HG02970 (cell line): ENCODE data around the gene MARK1.
"Not testable (repeated sequence)": the region's sequence is repeated elsewhere in the genome, so short reads cannot be mapped to it uniquely, and the experiment has no call there.

ENCODE experiments used
- ATAC-seq: cut with Tn5 transposase; IDR thresholded peaks from one replicate; pipeline ENCODE4 v1.9.1; 2021; ENCODE audit warnings: mild to moderate bottlenecking, moderate library complexity, moderate number of reproducible peaks; ENCODE audit not compliant: unreplicated experiment, low FRiP score

Gene MARK1

GRCh38 chr1:220604926-220605325, 77.0 kb downstream of the MARK1 start:
- ATAC-seq: no peak

GRCh38 chr1:220605651-220606050, 77.7 kb downstream of the MARK1 start:
- not testable (repeated sequence) for ATAC-seq

- not testable (repeated sequence) for ATAC-seq
Measured at GRCh38 chr1:220611100-220611499, 83.2 kb downstream of the MARK1 start.

GRCh38 chr1:220616836-220617235, 88.9 kb downstream of the MARK1 start:
- no peak for ATAC-seq

- ATAC-seq: no peak
Measured at GRCh38 chr1:220628431-220628830, 100.5 kb downstream of the MARK1 start.

- ATAC-seq: no peak
Measured at GRCh38 chr1:220631238-220631815, 103.4 kb downstream of the MARK1 start.

- no peak for ATAC-seq
Measured at GRCh38 chr1:220637759-220638158, 109.8 kb downstream of the MARK1 start.

GRCh38 chr1:220642285-220642684, 114.3 kb downstream of the MARK1 start:
- no peak for ATAC-seq

- no peak for ATAC-seq
Measured at GRCh38 chr1:220652995-220653394, 125.1 kb downstream of the MARK1 start.

GRCh38 chr1:220655509-220655908, 127.6 kb downstream of the MARK1 start:
- peak; percentile 91 for ATAC-seq

GRCh38 chr1:220655961-220656740, 128.2 kb downstream of the MARK1 start:
- no peak for ATAC-seq

GRCh38 chr1:220666349-220666748, 138.4 kb downstream of the MARK1 start:
- ATAC-seq: no peak

- no peak for ATAC-seq
Measured at GRCh38 chr1:220669005-220669404, 141.1 kb downstream of the MARK1 start.

- ATAC-seq: no peak
Measured at GRCh38 chr1:220670365-220670764, 142.4 kb downstream of the MARK1 start.

- ATAC-seq: no peak
Measured at GRCh38 chr1:220673921-220674320, 146.0 kb downstream of the MARK1 start.

- no peak for ATAC-seq
Measured at GRCh38 chr1:220677251-220677650, 149.3 kb downstream of the MARK1 start.

GRCh38 chr1:220680085-220680687, 152.2 kb downstream of the MARK1 start:
- ATAC-seq: peak; percentile 90

GRCh38 chr1:220681220-220681880, 153.4 kb downstream of the MARK1 start:
- no peak for ATAC-seq

- ATAC-seq: no peak
Measured at GRCh38 chr1:220682901-220683576, 155.1 kb downstream of the MARK1 start.

- not testable (repeated sequence) for ATAC-seq
Measured at GRCh38 chr1:220683716-220684115, 155.8 kb downstream of the MARK1 start.

- no peak for ATAC-seq
Measured at GRCh38 chr1:220684890-220685289, 157.0 kb downstream of the MARK1 start.
